Activated CD8-positive, alpha-beta memory T cell treated with anti-CD3 and anti-CD28 coated beads, Interleukin-2, amount 50 U/mL, for 48 hours (primary cell): ENCODE measurements around the gene PEAK3.

Experiments
- DNase-seq: peaks from one replicate; pipeline ENCODE4 v3.0.0-alpha.2; 2020

The PEAK3 gene

GRCh38 chr19:2312820-2313501 is 31.0 kb upstream of the PEAK3 start:
- no peak for DNase-seq

- DNase-seq, result no peak
Observed at GRCh38 chr19:2311093-2311492, 29.1 kb upstream of the PEAK3 start.

- DNase-seq, result no peak
Observed at GRCh38 chr19:2309734-2310362, 27.9 kb upstream of the PEAK3 start.

- no peak for DNase-seq
Observed at GRCh38 chr19:2308114-2308556, 26.2 kb upstream of the PEAK3 start, which contains the start of gene LINGO3. Gene LINGO3 (minus strand): TSS chr19:2308154. CDS start chr19:2291776, 16,378 bp downstream.

GRCh38 chr19:2307518-2308012 is 25.6 kb upstream of the PEAK3 start:
- no peak for DNase-seq

GRCh38 chr19:2306971-2307370 is 25.0 kb upstream of the PEAK3 start:
- no peak for DNase-seq

- no peak for DNase-seq
Observed at GRCh38 chr19:2306281-2306806, 24.4 kb upstream of the PEAK3 start.

- DNase-seq, result no peak
Observed at GRCh38 chr19:2305452-2306280, 23.7 kb upstream of the PEAK3 start.

GRCh38 chr19:2303211-2303798 is 21.3 kb upstream of the PEAK3 start:
- DNase-seq, result no peak

- no peak for DNase-seq
Observed at GRCh38 chr19:2302319-2303210, 20.6 kb upstream of the PEAK3 start.

GRCh38 chr19:2300533-2300932 is 18.6 kb upstream of the PEAK3 start:
- DNase-seq, result no peak

- DNase-seq, result no peak
Observed at GRCh38 chr19:2296141-2296540, 14.2 kb upstream of the PEAK3 start.

- no peak for DNase-seq
Observed at GRCh38 chr19:2294687-2295335, 12.8 kb upstream of the PEAK3 start.

- no peak for DNase-seq
Observed at GRCh38 chr19:2291185-2291751, 9.3 kb upstream of the PEAK3 start.

GRCh38 chr19:2290441-2291184 is 8.6 kb upstream of the PEAK3 start:
- DNase-seq, result no peak

- peak; percentile 75 for DNase-seq
Observed at GRCh38 chr19:2289714-2290435, 7.9 kb upstream of the PEAK3 start.

- DNase-seq, result no peak
Observed at GRCh38 chr19:2288818-2289713, 7.1 kb upstream of the PEAK3 start.

GRCh38 chr19:2288338-2288817 is 6.4 kb upstream of the PEAK3 start:
- DNase-seq, result no peak
